IMR-90 (cell line): ENCODE data around the gene ORM1. TPM values are rescaled to one million over a fixed set of nuclear protein-coding genes. Genes with fewer than 3 reads are reported as not detected.
A peak's percentile ranks its signal among the peaks of the same experiment; 100 is the strongest.

Source experiments
- ATAC-seq: fragments of 200-7000 bp; cut with Tn5 transposase; 2 replicates; pipeline ENCODE4 v1.9.1; 2020; ENCODE audit warnings: low read depth, mild to moderate bottlenecking, moderate library complexity
- BruUV-seq: library from RNA; stranded (reverse); fragments of 400-500 nt; replicated peaks from 2 replicates; lab custom pipeline; 2021; lab: Mats Ljungman, UMichigan
- CTCF ChIA-PET: fragments of 300-600 bp; formaldehyde crosslinking; extraction: SDS; loops from one replicate; lab custom pipeline; 2021; ENCODE audit warnings: antibody characterized with exemption; lab: Yijun Ruan, JAX
- POLR2A ChIA-PET: fragments of 300-600 bp; sonication (Branson Sonifier 250); formaldehyde crosslinking; loops from one replicate; lab custom pipeline; 2022; ENCODE audit warnings: antibody characterized with exemption; ENCODE audit not compliant: unreplicated experiment; lab: Charles Lee
- DNase-seq: peaks from one replicate; pipeline ENCODE4 v3.0.0; 2013
- H2AFZ ChIP-seq: replicated peaks from 2 replicates; pipeline ENCODE3; 2013; ENCODE audit warnings: low read length, mild to moderate bottlenecking; ENCODE audit not compliant: poor library complexity
- H2AK5ac ChIP-seq: 2 replicates; pipeline ENCODE4 v1.6.1; 2013; ENCODE audit warnings: low read depth, low read length, inconsistent platforms
- H2AK9ac ChIP-seq: replicated peaks from 2 replicates; pipeline ENCODE3; 2013; ENCODE audit warnings: mild to moderate bottlenecking, low read depth, low read length, moderate library complexity; ENCODE audit not compliant: poor library complexity
- H2BK120ac ChIP-seq: 2 replicates; pipeline ENCODE4 v1.6.1; 2013; ENCODE audit warnings: low read depth, low read length, inconsistent platforms
- H2BK15ac ChIP-seq: 3 replicates; pipeline ENCODE4 v1.6.1; 2013; ENCODE audit warnings: low read depth, low read length, inconsistent platforms
- H2BK20ac ChIP-seq: 2 replicates; pipeline ENCODE4 v1.6.1; 2013; ENCODE audit warnings: low read depth, mild to moderate bottlenecking, inconsistent platforms, low read length, moderate library complexity
- H2BK5ac ChIP-seq: 2 replicates; pipeline ENCODE4 v1.6.1; 2013; ENCODE audit warnings: mild to moderate bottlenecking, low read depth, low read length, inconsistent platforms; ENCODE audit not compliant: poor library complexity, severe bottlenecking
- H3K14ac ChIP-seq: replicated peaks from 2 replicates; pipeline ENCODE4 v1.6.1; 2013; ENCODE audit warnings: low read depth, low read length, inconsistent platforms
- H3K18ac ChIP-seq: 2 replicates; pipeline ENCODE4 v1.6.1; 2013; ENCODE audit warnings: low read depth, low read length, control low read depth
- H3K23ac ChIP-seq: 2 replicates; pipeline ENCODE4 v1.6.1; 2013; ENCODE audit warnings: low read depth, low read length, inconsistent platforms
- H3K27ac ChIP-seq: 2 replicates; pipeline ENCODE4 v1.5.1; 2013; ENCODE audit warnings: mild to moderate bottlenecking, control low read depth, low read length; ENCODE audit not compliant: insufficient read depth
- H3K27me3 ChIP-seq: 2 replicates; pipeline ENCODE4 v1.6.1; 2013; ENCODE audit warnings: low read length; ENCODE audit not compliant: control insufficient read depth, insufficient read depth
- H3K36me3 ChIP-seq: 2 replicates; pipeline ENCODE4 v1.6.1; 2013; ENCODE audit warnings: low read length, mixed read lengths; ENCODE audit not compliant: control insufficient read depth, insufficient read depth
- H3K4ac ChIP-seq: 2 replicates; pipeline ENCODE4 v1.6.1; 2013; ENCODE audit warnings: low read depth, low read length, inconsistent platforms
- H3K4me1 ChIP-seq: 2 replicates; pipeline ENCODE4 v1.6.1; 2013; ENCODE audit warnings: low read length, mixed read lengths; ENCODE audit not compliant: control insufficient read depth, insufficient read depth
- H3K4me2 ChIP-seq: 2 replicates; pipeline ENCODE4 v1.6.1; 2013; ENCODE audit warnings: low read depth, mild to moderate bottlenecking, control low read depth, low read length, moderate library complexity
- H3K4me3 ChIP-seq: 2 replicates; pipeline ENCODE4 v1.5.1; 2013; ENCODE audit warnings: low read depth, mild to moderate bottlenecking, control low read depth, low read length, moderate library complexity; ENCODE audit not compliant: insufficient read depth
- H3K56ac ChIP-seq: 2 replicates; pipeline ENCODE4 v1.6.1; 2013; ENCODE audit warnings: low read length, inconsistent platforms; ENCODE audit not compliant: insufficient read depth; ENCODE audit errors: extremely low read depth
- H3K79me1 ChIP-seq, 2 experiments: 2 replicates each; pipeline ENCODE4 v1.6.1; 2013; ENCODE audit warnings: low read length in 2 of 2, inconsistent platforms in 1 of 2, low read depth in 1 of 2
- H3K9ac ChIP-seq: 2 replicates; pipeline ENCODE4 v1.6.1; 2013; ENCODE audit warnings: low read depth, low read length, control low read depth
- H3K9me1 ChIP-seq: 2 replicates; pipeline ENCODE4 v1.6.1; 2013; ENCODE audit warnings: low read length, inconsistent platforms; ENCODE audit not compliant: insufficient read depth
- H3K9me3 ChIP-seq: 2 replicates; pipeline ENCODE4 v1.6.1; 2013; ENCODE audit warnings: low read length; ENCODE audit not compliant: control insufficient read depth, insufficient read depth
- H4K20me1 ChIP-seq: 2 replicates; pipeline ENCODE4 v1.6.1; 2013; ENCODE audit warnings: low read length, inconsistent platforms; ENCODE audit not compliant: insufficient read depth
- H4K5ac ChIP-seq: 2 replicates; pipeline ENCODE4 v1.6.1; 2013; ENCODE audit warnings: mild to moderate bottlenecking, low read depth, low read length, control low read depth
- H4K8ac ChIP-seq, 2 experiments: 2 replicates each; pipeline ENCODE4 v1.6.1; 2013; ENCODE audit warnings: low read depth in 2 of 2, low read length in 2 of 2, control low read depth in 1 of 2, inconsistent platforms in 1 of 2
- H4K91ac ChIP-seq: 2 replicates; pipeline ENCODE4 v1.6.1; 2013; ENCODE audit warnings: low read depth, low read length, inconsistent platforms; ENCODE audit not compliant: insufficient read depth
- MAZ ChIP-seq: IDR thresholded peaks from 2 replicates; pipeline ENCODE4 v1.6.1; 2012; ENCODE audit warnings: low read depth, mild to moderate bottlenecking, low read length, improper control_type of control experiment, moderate library complexity, borderline replicate concordance
- POLR2A ChIP-seq: IDR thresholded peaks from 2 replicates; pipeline ENCODE4 v1.6.1; 2012; ENCODE audit warnings: mild to moderate bottlenecking, low read depth, low read length
- RCOR1 ChIP-seq: IDR thresholded peaks from 2 replicates; pipeline ENCODE4 v1.6.1; 2012; ENCODE audit warnings: mild to moderate bottlenecking, low read length, improper control_type of control experiment; ENCODE audit not compliant: insufficient replicate concordance
- WGBS, 2 experiments: methylation state at CpG; one replicate each; pipeline versions ENCODE4 v1.1.5 to v1.1.7; 2013; ENCODE audit warnings: missing lambda C conversion rate in 2 of 2; ENCODE audit not compliant: insufficient read length in 1 of 2; ENCODE audit errors: extremely low coverage in 2 of 2; 5-methylcytosine and 5-hydroxymethylcytosine counted together
- dilution Hi-C: fragments of 300-500 bp; cut with HindIII; formaldehyde crosslinking; loops from one replicate; pipeline ENCODE4 v1.14.3; 2018; ENCODE audit warnings: low sequenced_read_pairs; ENCODE audit not compliant: unreplicated experiment
- in situ Hi-C: fragments of 300-500 bp; cut with MboI; formaldehyde crosslinking; loops from 3 replicates; pipeline ENCODE4 v1.14.3; 2019; ENCODE audit warnings: low sequenced_read_pairs, inconsistent platforms, mixed read lengths
- intact Hi-C: fragments of 100-400 bp; cut with micrococcal nuclease; formaldehyde crosslinking; loops from 2 replicates; pipeline ENCODE4 v1.10.0; 2022
- polyA plus RNA-seq, 3 experiments: library from polyadenylated mRNA; depleted of rRNA; stranded (reverse); fragments of >200 nt; gene quantifications; 2 replicates each; pipeline ENCODE4 v1.2.3, GENCODE V29; 2012; ENCODE audit warnings: low replicate concordance in 1 of 3
- total RNA-seq: library from RNA; depleted of rRNA; stranded (reverse); fragments of >200 nt; gene quantifications from 2 replicates; pipeline ENCODE4 v1.2.3, GENCODE V29; 2012
- TF ChIP-seq, protein P1 (sequence below): fragments of 150-350 bp; IDR thresholded peaks from 2 replicates; pipeline ENCODE4 v1.6.1; 2017; ENCODE audit warnings: mild to moderate bottlenecking, antibody characterized with exemption, low read length, low read depth

The ORM1 gene
- total and polyA plus RNA-seq, 2 of the 4 experiments (the other 2 are of a cell fraction), result 0.18 TPM; not detected in 1

DNA sequence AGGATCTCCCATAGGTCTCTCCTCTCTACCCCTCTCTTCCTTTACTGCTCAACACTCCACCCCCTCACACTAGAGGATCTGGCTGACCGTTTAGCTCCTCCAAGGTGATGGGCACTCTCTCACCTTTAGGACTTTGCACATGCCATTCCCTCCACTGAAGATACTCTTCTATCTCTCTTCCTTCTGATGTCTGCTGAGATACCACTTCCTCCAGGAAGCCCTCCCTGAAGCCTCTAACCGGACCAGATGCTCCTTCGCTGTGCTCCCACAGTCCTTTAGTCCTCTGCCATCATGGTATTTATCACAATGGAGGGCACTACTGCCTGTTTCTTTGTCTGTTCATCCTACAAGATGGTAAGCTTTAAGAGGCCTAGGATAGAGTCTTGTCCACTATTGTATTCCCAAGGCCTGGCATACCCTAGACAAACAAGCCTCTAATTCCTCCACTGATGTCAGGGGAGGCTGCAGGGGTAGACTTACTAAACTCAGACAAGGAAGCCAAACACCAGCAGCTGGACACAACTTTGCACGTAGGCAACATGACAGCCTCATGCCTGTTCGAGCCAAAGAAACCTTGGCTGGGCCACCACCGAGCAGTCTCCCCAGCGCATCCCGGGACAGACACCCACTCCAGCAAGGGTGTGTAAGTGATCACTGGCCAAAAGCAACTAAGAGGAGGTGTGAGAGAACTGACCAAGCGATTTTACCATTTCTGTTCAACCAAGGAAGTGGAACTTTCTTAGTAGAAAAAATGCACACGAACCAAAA lies 27.0 kb downstream of the ORM1 start:
- H3K4ac ChIP-seq, result peak overlapping the region; percentile 84
- in situ Hi-C loops, result no loop called here
- peak overlapping the region; percentile 21 to 74; a peak in 3 of 4 replicates for H4K8ac ChIP-seq
- H2AK9ac ChIP-seq, result peak overlapping the region; percentile 88
- H3K4me1 ChIP-seq, result peaks cover 13% of the 10 kb centered on the region
- no peak overlapping the region for H4K5ac ChIP-seq
- peaks cover 47% of the 10 kb centered on the region for H3K36me3 ChIP-seq
- H3K27me3 ChIP-seq, result no peaks in the 10 kb centered on the region
- ChIA-PET CTCF (no interaction called here), POLR2A (interaction anchor here (0.6 kb wide), 1 partner anchor 238 kb away, joined by 4 read pairs; the partner anchor contains the start of gene ATP6V1G1)
- peak overlapping the region; percentile 93 for H2AK5ac ChIP-seq
- BruUV-seq, result no TSS peak
- peak overlapping the region; percentile 80 for H3K14ac ChIP-seq
- H3K9me1 ChIP-seq, result peaks cover 18% of the 10 kb centered on the region
- no peak overlapping the region for H3K9ac ChIP-seq
- no peaks in the 10 kb centered on the region for H3K9me3 ChIP-seq
- peak overlapping the region; percentile 77 for H3K23ac ChIP-seq
- H2BK20ac ChIP-seq, result peak overlapping the region; percentile 94
- 94% methylated on average over 3 of the region's 10 CpGs; no CpG with 5 or more reads in 1 of the 2 experiments for WGBS, 2 experiments
- H2BK120ac ChIP-seq, result peak overlapping the region; percentile 91
- ATAC-seq (no peak), DNase-seq (no peak)
- H3K79me1 ChIP-seq, result peaks cover 0 to 12% of the 10 kb centered on the region in 2 experiments; a peak in 1 of 4 replicates
- TF ChIP-seq POLR2A (no peak), MAZ (no peak), RCOR1 (no peak)
- TF ChIP-seq, protein P1, sequence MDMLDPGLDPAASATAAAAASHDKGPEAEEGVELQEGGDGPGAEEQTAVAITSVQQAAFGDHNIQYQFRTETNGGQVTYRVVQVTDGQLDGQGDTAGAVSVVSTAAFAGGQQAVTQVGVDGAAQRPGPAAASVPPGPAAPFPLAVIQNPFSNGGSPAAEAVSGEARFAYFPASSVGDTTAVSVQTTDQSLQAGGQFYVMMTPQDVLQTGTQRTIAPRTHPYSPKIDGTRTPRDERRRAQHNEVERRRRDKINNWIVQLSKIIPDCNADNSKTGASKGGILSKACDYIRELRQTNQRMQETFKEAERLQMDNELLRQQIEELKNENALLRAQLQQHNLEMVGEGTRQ, result no peak
- peak overlapping the region; percentile 45; the same call in 1 of the 2 replicates for H3K27ac ChIP-seq
- H2BK5ac ChIP-seq, result peak overlapping the region; percentile 39
- no peak overlapping the region for H3K18ac ChIP-seq
- peaks cover 7% of the 10 kb centered on the region; the same call in 1 of the 2 replicates for H4K20me1 ChIP-seq
- H2AFZ ChIP-seq, result peak overlapping the region; percentile 8
- intact Hi-C loops, result no loop called here
- H2BK15ac ChIP-seq, result peak overlapping the region; percentile 68; the same call in 2 of the 3 replicates
- dilution Hi-C loops, result no loop called here
- H3K4me2 ChIP-seq, result no peak overlapping the region
- H4K91ac ChIP-seq, result peak overlapping the region; percentile 88
- no peak overlapping the region; the same call in 1 of the 2 replicates for H3K56ac ChIP-seq
- H3K4me3 ChIP-seq, result no peak overlapping the region
